ENCODE data around the gene POU6F2. TPM values are rescaled to one million over a fixed set of nuclear protein-coding genes. Genes with fewer than 3 reads are reported as not detected.

POU6F2 gene
- total and polyA plus RNA-seq, 2 donors from 2014 or later = 0.47 TPM; not detected in 1

- intact Hi-C loops (cut with DNase I) = no loop called here
- Histone ChIP-seq H3K27ac (ENCODE audit: low read depth in 2 of 2, low read length in 2 of 2) (no peak overlapping the region), H3K9ac (ENCODE audit: low read length in 3 of 3) (no peak overlapping the region), H3K4me1 (ENCODE audit: control insufficient read depth in 2 of 3, insufficient read depth in 2 of 3, low read depth in 1 of 3, low read length in 3 of 3) (no peaks in the 10 kb centered on the region), H3K4me3 (ENCODE audit: low read length in 3 of 3) (no peak overlapping the region), H3K27me3 (ENCODE audit: control insufficient read depth, insufficient read depth, low read length) (no peaks in the 10 kb centered on the region), H3K36me3 (ENCODE audit: control insufficient read depth in 2 of 3, insufficient read depth in 3 of 3, low read length in 3 of 3) (no peaks in the 10 kb centered on the region), H3K9me3 (ENCODE audit: control insufficient read depth in 2 of 3, insufficient read depth in 1 of 3, low read length in 3 of 3) (no peaks in the 10 kb centered on the region)
- FAIRE-seq (no peak), DNase-seq (no peak)
- no peak for TF ChIP-seq CTCF (IDR thresholded peaks at IDR 0.05; ENCODE audit: borderline replicate concordance, extremely low read depth, insufficient read depth)
Measured at GRCh38 chr7:39095875-39096619, 118.3 kb downstream of the POU6F2 start.

- Histone ChIP-seq H3K4me3 (ENCODE audit: low read length in 3 of 3) (no peak overlapping the region), H3K4me1 (ENCODE audit: control insufficient read depth in 2 of 3, insufficient read depth in 2 of 3, low read depth in 1 of 3, low read length in 3 of 3) (no peaks in the 10 kb centered on the region), H3K27ac (ENCODE audit: low read depth in 2 of 2, low read length in 2 of 2) (no peak overlapping the region), H3K9ac (ENCODE audit: low read length in 3 of 3) (no peak overlapping the region), H3K9me3 (ENCODE audit: control insufficient read depth in 2 of 3, insufficient read depth in 1 of 3, low read length in 3 of 3) (no peaks in the 10 kb centered on the region), H3K36me3 (ENCODE audit: control insufficient read depth in 2 of 3, insufficient read depth in 3 of 3, low read length in 3 of 3) (no peaks in the 10 kb centered on the region), H3K27me3 (ENCODE audit: control insufficient read depth, insufficient read depth, low read length) (no peaks in the 10 kb centered on the region)
- no peak for FAIRE-seq
- no peak for TF ChIP-seq CTCF (IDR thresholded peaks at IDR 0.05; ENCODE audit: borderline replicate concordance, extremely low read depth, insufficient read depth)
- DNase-seq = no peak
- intact Hi-C loops (cut with DNase I) = no loop called here
Measured at GRCh38 chr7:39098506-39098905, 120.8 kb downstream of the POU6F2 start.

GRCh38 chr7:39099146-39099545, 121.4 kb downstream of the POU6F2 start:
- H3K4me1 ChIP-seq (ENCODE audit: control insufficient read depth in 2 of 3, insufficient read depth in 2 of 3, low read depth in 1 of 3, low read length in 3 of 3) = no peaks in the 10 kb centered on the region
- H3K36me3 ChIP-seq (ENCODE audit: control insufficient read depth in 2 of 3, insufficient read depth in 3 of 3, low read length in 3 of 3) = no peaks in the 10 kb centered on the region
- no peak for DNase-seq
- H3K27me3 ChIP-seq (ENCODE audit: control insufficient read depth, insufficient read depth, low read length) = no peaks in the 10 kb centered on the region
- intact Hi-C loops (cut with DNase I) = no loop called here
- TF ChIP-seq CTCF (IDR thresholded peaks at IDR 0.05; ENCODE audit: borderline replicate concordance, extremely low read depth, insufficient read depth) = no peak
- H3K9me3 ChIP-seq (ENCODE audit: control insufficient read depth in 2 of 3, insufficient read depth in 1 of 3, low read length in 3 of 3) = no peaks in the 10 kb centered on the region
- no peak for FAIRE-seq
- H3K9ac ChIP-seq (ENCODE audit: low read length in 3 of 3) = no peak overlapping the region
- no peak overlapping the region for H3K4me3 ChIP-seq (ENCODE audit: low read length in 3 of 3)
- H3K27ac ChIP-seq (ENCODE audit: low read depth in 2 of 2, low read length in 2 of 2) = no peak overlapping the region

All from kidney (tissue), 14 donors.